Measurements from ENCODE around the gene KIRREL3.

The KIRREL3 gene

GRCh38 chr11:126495281-126496220, 505.0 kb downstream of the KIRREL3 start:
- H3K4me3 ChIP-seq (ENCODE audit: low read length) = no peak overlapping the region
- TF ChIP-seq CTCF (IDR thresholded peaks at IDR 0.05; ENCODE audit: insufficient read depth, low read depth, low read length, missing control alignments) = no peak
- no peak for DNase-seq (ENCODE audit: low read depth)

- no peak for DNase-seq (ENCODE audit: low read depth)
- no peak for TF ChIP-seq CTCF (IDR thresholded peaks at IDR 0.05; ENCODE audit: insufficient read depth, low read depth, low read length, missing control alignments)
- no peak overlapping the region for H3K4me3 ChIP-seq (ENCODE audit: low read length)
These were observed 505.7 kb downstream of the KIRREL3 start for GRCh38 chr11:126494831-126495230.

- no peak for TF ChIP-seq CTCF (IDR thresholded peaks at IDR 0.05; ENCODE audit: insufficient read depth, low read depth, low read length, missing control alignments)
- no peak for DNase-seq (ENCODE audit: low read depth)
- no peak overlapping the region for H3K4me3 ChIP-seq (ENCODE audit: low read length)
These were observed 508.1 kb downstream of the KIRREL3 start for GRCh38 chr11:126492331-126493082.

- no peak overlapping the region for H3K4me3 ChIP-seq (ENCODE audit: low read length)
- DNase-seq (ENCODE audit: low read depth) = no peak
- no peak for TF ChIP-seq CTCF (IDR thresholded peaks at IDR 0.05; ENCODE audit: insufficient read depth, low read depth, low read length, missing control alignments)
These were observed 509.5 kb downstream of the KIRREL3 start for GRCh38 chr11:126491092-126491491.

- no peak for TF ChIP-seq CTCF (IDR thresholded peaks at IDR 0.05; ENCODE audit: insufficient read depth, low read depth, low read length, missing control alignments)
- DNase-seq (ENCODE audit: low read depth) = no peak
These were observed 510.5 kb downstream of the KIRREL3 start for GRCh38 chr11:126489836-126490660.

GRCh38 chr11:126488591-126489370, 511.8 kb downstream of the KIRREL3 start:
- DNase-seq (ENCODE audit: low read depth) = no peak
- H3K4me3 ChIP-seq (ENCODE audit: low read length) = no peak overlapping the region
- TF ChIP-seq CTCF (IDR thresholded peaks at IDR 0.05; ENCODE audit: insufficient read depth, low read depth, low read length, missing control alignments) = no peak

More at GRCh38 chr11:126489836-126490660, 510.5 kb downstream of the KIRREL3 start:
- H3K4me3 ChIP-seq (ENCODE audit: low read length) = no peak overlapping the region

All from epithelial cell of esophagus (primary cell).